Fibroblast of lung (primary cell): Measurements from ENCODE around the gene TRMT2A.

Experiments used
- CTCF ChIP-seq, 2 donors: IDR thresholded peaks in 1 of 2; conservative IDR thresholded peaks in 1 of 2; 1 replicate in 1 of 2; 2 replicates in 1 of 2; pipeline ENCODE4 v1.5.1; 2011 to 2012; ENCODE audit warnings: low read length in 2 of 2, control low read depth in 1 of 2, inconsistent platforms in 1 of 2, low read depth in 1 of 2, mild to moderate bottlenecking in 1 of 2
- EZH2 ChIP-seq: IDR thresholded peaks from 2 replicates; pipeline ENCODE4 v1.5.1; 2012; ENCODE audit warnings: low read length, control low read depth, mild to moderate bottlenecking; ENCODE audit errors: missing control alignments

- no peak for TF ChIP-seq CTCF (conservative IDR thresholded peaks at IDR 0.05 in 1 of 2, IDR thresholded peaks at IDR 0.05 in 1 of 2; ENCODE audit: low read depth in 1 of 2, low read length in 2 of 2)
- TF ChIP-seq EZH2: no peak
These were observed 21.8 kb upstream of the TRMT2A start for GRCh38 chr22:20138868-20139267.
